AG08395 (cell line): ENCODE results near the gene PDK2.

ENCODE experiments used
- DNase-seq: peaks from one replicate; pipeline ENCODE4 v3.0.0; 2012; ENCODE audit warnings: mixed read lengths, low spot score

PDK2 gene

GRCh38 chr17:50079334-50080095 lies 15.6 kb upstream of the PDK2 start:
- peak; percentile 43 for DNase-seq

- no peak for DNase-seq
These were observed 15.1 kb upstream of the PDK2 start for GRCh38 chr17:50080096-50080480.

GRCh38 chr17:50080827-50081226 lies 14.3 kb upstream of the PDK2 start:
- no peak for DNase-seq

GRCh38 chr17:50081757-50082156 lies 13.4 kb upstream of the PDK2 start:
- DNase-seq: no peak

GRCh38 chr17:50087246-50087911 lies 7.8 kb upstream of the PDK2 start:
- DNase-seq: peak; percentile 90

GRCh38 chr17:50087912-50088405 lies 7.2 kb upstream of the PDK2 start:
- no peak for DNase-seq

- no peak for DNase-seq
These were observed 6.0 kb upstream of the PDK2 start for GRCh38 chr17:50088952-50089825.

- no peak for DNase-seq
These were observed 5.1 kb upstream of the PDK2 start for GRCh38 chr17:50090071-50090470.

- DNase-seq: no peak
These were observed 3.9 kb upstream of the PDK2 start for GRCh38 chr17:50090971-50091917.

GRCh38 chr17:50091918-50092285 lies 3.2 kb upstream of the PDK2 start:
- DNase-seq: no peak

GRCh38 chr17:50093246-50093645 lies 1.9 kb upstream of the PDK2 start:
- no peak for DNase-seq

GRCh38 chr17:50093807-50094206 lies 1.3 kb upstream of the PDK2 start:
- DNase-seq: no peak

- peak; percentile 81 for DNase-seq
These were observed 853 bp upstream of the PDK2 start for GRCh38 chr17:50094243-50094752.

GRCh38 chr17:50095626-50096037 lies 481 bp downstream of the PDK2 start:
- DNase-seq: no peak

- no peak for DNase-seq
These were observed 941 bp downstream of the PDK2 start for GRCh38 chr17:50096092-50096491.

GRCh38 chr17:50096758-50097157 lies 1.6 kb downstream of the PDK2 start:
- no peak for DNase-seq

- no peak for DNase-seq
These were observed 2.3 kb downstream of the PDK2 start for GRCh38 chr17:50097455-50097854.

- no peak for DNase-seq
These were observed 2.8 kb downstream of the PDK2 start for GRCh38 chr17:50097926-50098325.

GRCh38 chr17:50098583-50098982 lies 3.4 kb downstream of the PDK2 start:
- no peak for DNase-seq

- DNase-seq: no peak
These were observed 3.9 kb downstream of the PDK2 start for GRCh38 chr17:50099003-50099402.

- no peak for DNase-seq
These were observed 5.3 kb downstream of the PDK2 start for GRCh38 chr17:50100480-50100883.
